Measurements from ENCODE around the gene ABCB8. TPM values are rescaled to one million over a fixed set of nuclear protein-coding genes. Genes with fewer than 3 reads are reported as not detected.

The ABCB8 gene
- total and polyA plus RNA-seq, 9 of the 15 experiments (the other 6 are each of a cell fraction or from before 2014, with no cell fraction given): 7.6 to 106 (median 36.3) TPM

DNA sequence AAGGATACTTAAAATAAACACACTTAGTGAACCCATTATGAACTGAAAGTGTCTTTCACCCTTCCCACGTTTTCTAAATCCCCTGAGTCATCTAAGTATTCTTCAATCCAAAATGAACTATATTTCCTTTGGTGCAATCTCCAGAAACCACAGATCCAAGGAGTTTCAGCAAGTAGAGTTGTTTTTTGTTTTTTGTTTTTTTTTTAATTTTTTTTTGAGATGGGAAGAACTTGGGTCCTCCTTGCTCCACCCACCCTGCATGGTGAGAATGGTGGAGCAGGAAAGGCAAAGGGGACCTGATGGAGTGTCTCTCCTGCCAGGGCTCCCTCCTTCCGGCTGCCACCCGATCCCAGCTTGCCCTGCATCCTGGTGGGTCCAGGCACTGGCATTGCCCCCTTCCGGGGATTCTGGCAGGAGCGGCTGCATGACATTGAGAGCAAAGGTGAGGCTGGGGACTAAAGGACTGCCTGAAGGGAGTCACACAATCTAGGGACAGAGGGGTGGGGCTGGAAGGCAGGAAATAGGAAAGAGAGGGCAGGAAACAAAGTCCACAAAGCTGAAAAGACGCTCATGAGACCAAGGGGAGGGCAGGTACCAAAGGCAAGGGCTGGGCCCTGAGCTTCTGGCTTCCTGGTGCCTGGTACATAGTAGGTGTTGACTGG is 16.1 kb upstream of the ABCB8 start (continued):
- TF ChIP-seq, protein P1, sequence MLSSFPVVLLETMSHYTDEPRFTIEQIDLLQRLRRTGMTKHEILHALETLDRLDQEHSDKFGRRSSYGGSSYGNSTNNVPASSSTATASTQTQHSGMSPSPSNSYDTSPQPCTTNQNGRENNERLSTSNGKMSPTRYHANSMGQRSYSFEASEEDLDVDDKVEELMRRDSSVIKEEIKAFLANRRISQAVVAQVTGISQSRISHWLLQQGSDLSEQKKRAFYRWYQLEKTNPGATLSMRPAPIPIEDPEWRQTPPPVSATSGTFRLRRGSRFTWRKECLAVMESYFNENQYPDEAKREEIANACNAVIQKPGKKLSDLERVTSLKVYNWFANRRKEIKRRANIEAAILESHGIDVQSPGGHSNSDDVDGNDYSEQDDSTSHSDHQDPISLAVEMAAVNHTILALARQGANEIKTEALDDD (IDR thresholded peaks at IDR 0.05): no peak
- no peak for TF ChIP-seq ZNF696 (CRISPR knock-in tag; conservative IDR thresholded peaks at IDR 0.05)
- no peak for TF ChIP-seq ATF1 (CRISPR knock-in tag; IDR thresholded peaks at IDR 0.05)
- TF ChIP-seq ATF1 (tag; IDR thresholded peaks at IDR 0.05): no peak
- TF ChIP-seq KDM1A (IDR thresholded peaks at IDR 0.05): 0 out of 4 replicates have a peak, but pooled peaks of 1 of the 2 experiments have one; percentile 19
- TF ChIP-seq ZBTB7A (IDR thresholded peaks at IDR 0.05; ENCODE audit: borderline replicate concordance, control insufficient read depth, low read depth, low read length): no peak
- TF ChIP-seq MCM7 (IDR thresholded peaks at IDR 0.05): no peak
- peak; percentile 80 for TF ChIP-seq ZNF316 (IDR thresholded peaks at IDR 0.05)
- 0 out of 2 replicates have a peak, but pooled peaks have one; percentile 71 for TF ChIP-seq DNMT1 (IDR thresholded peaks at IDR 0.05)
- TF ChIP-seq SMARCE1 (IDR thresholded peaks at IDR 0.05): no peak
- TF ChIP-seq BRF1 (IDR thresholded peaks at IDR 0.05; ENCODE audit: borderline replicate concordance, extremely low read depth, insufficient read length): no peak
- TF ChIP-seq, protein P2, sequence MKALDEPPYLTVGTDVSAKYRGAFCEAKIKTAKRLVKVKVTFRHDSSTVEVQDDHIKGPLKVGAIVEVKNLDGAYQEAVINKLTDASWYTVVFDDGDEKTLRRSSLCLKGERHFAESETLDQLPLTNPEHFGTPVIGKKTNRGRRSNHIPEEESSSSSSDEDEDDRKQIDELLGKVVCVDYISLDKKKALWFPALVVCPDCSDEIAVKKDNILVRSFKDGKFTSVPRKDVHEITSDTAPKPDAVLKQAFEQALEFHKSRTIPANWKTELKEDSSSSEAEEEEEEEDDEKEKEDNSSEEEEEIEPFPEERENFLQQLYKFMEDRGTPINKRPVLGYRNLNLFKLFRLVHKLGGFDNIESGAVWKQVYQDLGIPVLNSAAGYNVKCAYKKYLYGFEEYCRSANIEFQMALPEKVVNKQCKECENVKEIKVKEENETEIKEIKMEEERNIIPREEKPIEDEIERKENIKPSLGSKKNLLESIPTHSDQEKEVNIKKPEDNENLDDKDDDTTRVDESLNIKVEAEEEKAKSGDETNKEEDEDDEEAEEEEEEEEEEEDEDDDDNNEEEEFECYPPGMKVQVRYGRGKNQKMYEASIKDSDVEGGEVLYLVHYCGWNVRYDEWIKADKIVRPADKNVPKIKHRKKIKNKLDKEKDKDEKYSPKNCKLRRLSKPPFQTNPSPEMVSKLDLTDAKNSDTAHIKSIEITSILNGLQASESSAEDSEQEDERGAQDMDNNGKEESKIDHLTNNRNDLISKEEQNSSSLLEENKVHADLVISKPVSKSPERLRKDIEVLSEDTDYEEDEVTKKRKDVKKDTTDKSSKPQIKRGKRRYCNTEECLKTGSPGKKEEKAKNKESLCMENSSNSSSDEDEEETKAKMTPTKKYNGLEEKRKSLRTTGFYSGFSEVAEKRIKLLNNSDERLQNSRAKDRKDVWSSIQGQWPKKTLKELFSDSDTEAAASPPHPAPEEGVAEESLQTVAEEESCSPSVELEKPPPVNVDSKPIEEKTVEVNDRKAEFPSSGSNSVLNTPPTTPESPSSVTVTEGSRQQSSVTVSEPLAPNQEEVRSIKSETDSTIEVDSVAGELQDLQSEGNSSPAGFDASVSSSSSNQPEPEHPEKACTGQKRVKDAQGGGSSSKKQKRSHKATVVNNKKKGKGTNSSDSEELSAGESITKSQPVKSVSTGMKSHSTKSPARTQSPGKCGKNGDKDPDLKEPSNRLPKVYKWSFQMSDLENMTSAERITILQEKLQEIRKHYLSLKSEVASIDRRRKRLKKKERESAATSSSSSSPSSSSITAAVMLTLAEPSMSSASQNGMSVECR (CRISPR knock-in tag; IDR thresholded peaks at IDR 0.05): no peak
- TF ChIP-seq NFE2 (IDR thresholded peaks at IDR 0.05; ENCODE audit: low read depth): peak; percentile 61
- no peak for TF ChIP-seq SLC30A9 (CRISPR knock-in tag; IDR thresholded peaks at IDR 0.05)
- TF ChIP-seq FOXP1 (CRISPR knock-in tag; IDR thresholded peaks at IDR 0.05): no peak
- 0 out of 2 replicates have a peak, but pooled peaks have one; percentile 13 for TF ChIP-seq HLTF (IDR thresholded peaks at IDR 0.05)
- TF ChIP-seq FOXM1 (IDR thresholded peaks at IDR 0.05; ENCODE audit: low read depth): 0 out of 2 replicates have a peak, but pooled peaks have one; percentile 14
- TF ChIP-seq FOXM1 (CRISPR knock-in tag; IDR thresholded peaks at IDR 0.05; ENCODE audit: low read depth): no peak
- 0 out of 2 replicates have a peak, but pooled peaks have one; percentile 22 for TF ChIP-seq NFIC (IDR thresholded peaks at IDR 0.05)
- TF ChIP-seq POLR2AphosphoS5 (IDR thresholded peaks at IDR 0.05; ENCODE audit: control insufficient read depth, insufficient read depth, low read depth, low read length): no peak
- TF ChIP-seq MAFF (IDR thresholded peaks at IDR 0.05; ENCODE audit: low read length): peak; percentile 38; the same call in 1 of the 2 replicates
- TF ChIP-seq MAFG (tag; conservative IDR thresholded peaks at IDR 0.05): peak; percentile 53
- no peak for TF ChIP-seq HDAC2 (IDR thresholded peaks at IDR 0.05)
- TF ChIP-seq, protein P3, sequence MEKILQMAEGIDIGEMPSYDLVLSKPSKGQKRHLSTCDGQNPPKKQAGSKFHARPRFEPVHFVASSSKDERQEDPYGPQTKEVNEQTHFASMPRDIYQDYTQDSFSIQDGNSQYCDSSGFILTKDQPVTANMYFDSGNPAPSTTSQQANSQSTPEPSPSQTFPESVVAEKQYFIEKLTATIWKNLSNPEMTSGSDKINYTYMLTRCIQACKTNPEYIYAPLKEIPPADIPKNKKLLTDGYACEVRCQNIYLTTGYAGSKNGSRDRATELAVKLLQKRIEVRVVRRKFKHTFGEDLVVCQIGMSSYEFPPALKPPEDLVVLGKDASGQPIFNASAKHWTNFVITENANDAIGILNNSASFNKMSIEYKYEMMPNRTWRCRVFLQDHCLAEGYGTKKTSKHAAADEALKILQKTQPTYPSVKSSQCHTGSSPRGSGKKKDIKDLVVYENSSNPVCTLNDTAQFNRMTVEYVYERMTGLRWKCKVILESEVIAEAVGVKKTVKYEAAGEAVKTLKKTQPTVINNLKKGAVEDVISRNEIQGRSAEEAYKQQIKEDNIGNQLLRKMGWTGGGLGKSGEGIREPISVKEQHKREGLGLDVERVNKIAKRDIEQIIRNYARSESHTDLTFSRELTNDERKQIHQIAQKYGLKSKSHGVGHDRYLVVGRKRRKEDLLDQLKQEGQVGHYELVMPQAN (IDR thresholded peaks at IDR 0.05; ENCODE audit: borderline replicate concordance): peak; percentile 50; the same call in 1 of the 2 replicates
- 0 out of 2 replicates have a peak, but pooled peaks have one; percentile 24 for TF ChIP-seq KAT7 (CRISPR knock-in tag; IDR thresholded peaks at IDR 0.05; ENCODE audit: borderline replicate concordance)

Data from K562 (cell line).